AG10803 (cell line): Measurements from ENCODE around the gene KBTBD13.
"Not testable (repeated sequence)": the region's sequence is repeated elsewhere in the genome, so short reads cannot be mapped to it uniquely, and the experiment has no call there.

Experiments
- DNase-seq: peaks from one replicate; pipeline ENCODE4 v3.0.0; 2010; ENCODE audit warnings: low read depth
- H3K4me3 ChIP-seq: 2 replicates; pipeline ENCODE4 v1.5.1; 2011; ENCODE audit warnings: mild to moderate bottlenecking, low read length, control low read depth
- CTCF ChIP-seq: conservative IDR thresholded peaks from 2 replicates; pipeline ENCODE4 v1.5.1; 2011; ENCODE audit warnings: mild to moderate bottlenecking, low read length, control low read depth, inconsistent platforms

The KBTBD13 gene

GRCh38 chr15:65041787-65042186 is 34.8 kb upstream of the KBTBD13 start:
- H3K4me3 ChIP-seq: no peak overlapping the region
- no peak for DNase-seq
- no peak for TF ChIP-seq CTCF

- TF ChIP-seq CTCF: no peak
- DNase-seq: no peak
Observed at GRCh38 chr15:65042776-65043327, 33.7 kb upstream of the KBTBD13 start.

GRCh38 chr15:65044218-65044617 is 32.3 kb upstream of the KBTBD13 start:
- H3K4me3 ChIP-seq: not testable (repeated sequence)
- DNase-seq: peak; percentile 24

More at GRCh38 chr15:65042776-65043327, 33.7 kb upstream of the KBTBD13 start:
- no peak overlapping the region for H3K4me3 ChIP-seq

GRCh38 chr15:65044724-65045481 is 31.6 kb upstream of the KBTBD13 start, which contains the start of gene SLC51B:
Gene SLC51B, plus strand, starts transcription at chr15:65045387. Its CDS starts 4,618 bp downstream, at chr15:65050005.
- no peak for TF ChIP-seq CTCF
- no peak within 1 kb of the TSS for H3K4me3 ChIP-seq
- DNase-seq: no peak

GRCh38 chr15:65048241-65048640 is 28.3 kb upstream of the KBTBD13 start:
- no peak for DNase-seq
- H3K4me3 ChIP-seq: no peak overlapping the region
- TF ChIP-seq CTCF: no peak

- peak overlapping the region; percentile 60 for H3K4me3 ChIP-seq
- DNase-seq: peak; percentile 91
- no peak for TF ChIP-seq CTCF
Observed at GRCh38 chr15:65049418-65049840, 27.1 kb upstream of the KBTBD13 start.

- no peak overlapping the region for H3K4me3 ChIP-seq
- TF ChIP-seq CTCF: no peak
- DNase-seq: no peak
Observed at GRCh38 chr15:65050270-65050669, 26.3 kb upstream of the KBTBD13 start.
